Stomach (tissue), 9 donors: ENCODE results near the gene HADHB. TPM values are rescaled to one million over a fixed set of nuclear protein-coding genes. Genes with fewer than 3 reads are reported as not detected.
"Not testable (repeated sequence)": the region's sequence is repeated elsewhere in the genome, so short reads cannot be mapped to it uniquely, and the experiment has no call there.

Experiments
- DNase-seq, 2 donors: peaks; one replicate each; pipeline versions ENCODE4 v3.0.0 to v3.0.0-alpha.2; 2013 to 2019
- H3K27ac ChIP-seq, 5 donors: fragments of 200-600 bp in 4 of 5; sonication (generic) in 4 of 5; one replicate each; pipeline ENCODE4 v1.5.1; 2013 to 2019; ENCODE audit warnings: mild to moderate bottlenecking in 1 of 5, moderate library complexity in 1 of 5
- H3K27me3 ChIP-seq, 3 donors: fragments of 200-600 bp; sonication (generic); one replicate each; pipeline ENCODE4 v1.5.1; 2017 to 2019; ENCODE audit warnings: mixed run types in 1 of 3
- H3K36me3 ChIP-seq, 4 donors: fragments of 200-600 bp; sonication (generic); 1 replicate in 3 of 4; 2 replicates in 1 of 4; pipeline ENCODE4 v1.5.1; 2016 to 2019
- H3K4me1 ChIP-seq, 4 donors: fragments of 200-600 bp; sonication (generic); one replicate each; pipeline ENCODE4 v1.5.1; 2016 to 2019
- H3K4me3 ChIP-seq, 4 donors: fragments of 200-600 bp; sonication (generic) in 3 of 4; one replicate each; pipeline ENCODE4 v1.5.1; 2016 to 2019; ENCODE audit warnings: mild to moderate bottlenecking in 1 of 4
- H3K9me3 ChIP-seq, 4 donors: fragments of 200-600 bp; sonication (generic); one replicate each; pipeline ENCODE4 v1.5.1; 2016 to 2019
- EP300 ChIP-seq: sonication (generic); formaldehyde crosslinking; IDR thresholded peaks from one replicate; pipeline ENCODE4 v1.6.1; 2017; ENCODE audit warnings: antibody characterized with exemption
- POLR2A ChIP-seq, 4 donors: fragments of 450-650 bp; IDR thresholded peaks; one replicate each; pipeline ENCODE4 v1.6.1; 2016; ENCODE audit warnings: antibody characterized with exemption in 4 of 4, control low read depth in 2 of 4, mild to moderate bottlenecking in 1 of 4, moderate library complexity in 1 of 4
- POLR2AphosphoS5 ChIP-seq, 3 donors: sonication (generic); formaldehyde crosslinking; IDR thresholded peaks; one replicate each; pipeline ENCODE4 v1.6.1; 2016; ENCODE audit warnings: antibody characterized with exemption in 3 of 3
- WGBS, 5 donors: extraction: QIAGEN DNeasy Blood & Tissue Kit in 3 of 5; methylation state at CpG; one replicate each; pipeline versions ENCODE4 v1.1.5 to v1.1.7; 2013 to 2018; 5-methylcytosine and 5-hydroxymethylcytosine counted together
- intact Hi-C: fragments of 100-400 bp; cut with DNase I; formaldehyde crosslinking; loops from one replicate; pipeline ENCODE4 v1.15.1; 2023; ENCODE audit warnings: low total_unique reads
- polyA plus RNA-seq, 3 donors: library from polyadenylated mRNA; stranded (reverse); fragments of 200-250 nt; gene quantifications; one replicate each; pipeline ENCODE4 v1.2.3, GENCODE V29; 2013
- total RNA-seq, 5 donors: library from RNA; depleted of rRNA; stranded (reverse); fragments of >200 nt; gene quantifications; one replicate each; pipeline versions ENCODE4 v1.1.0 to v1.2.3, GENCODE V29; 2014 to 2016
- TF ChIP-seq, protein P1 (sequence below), 7 experiments: fragments of 450-650 bp in 4 of 7; fragments of 200-600 bp in 3 of 7; sonication (generic) in 3 of 7; IDR thresholded peaks; one replicate each; pipeline ENCODE4 v1.5.1; 2016 to 2019; ENCODE audit warnings: antibody characterized with exemption in 7 of 7, control low read depth in 2 of 7, mild to moderate bottlenecking in 1 of 7
- donor health status: healthy with polysubstance abuse.
- donor health status: Bipolar disorder and iron deficiency.
- donor health status: healthy.

HADHB gene
- total and polyA plus RNA-seq, 8 donors, result 70.4 to 178 (median 91.4) TPM

DNA sequence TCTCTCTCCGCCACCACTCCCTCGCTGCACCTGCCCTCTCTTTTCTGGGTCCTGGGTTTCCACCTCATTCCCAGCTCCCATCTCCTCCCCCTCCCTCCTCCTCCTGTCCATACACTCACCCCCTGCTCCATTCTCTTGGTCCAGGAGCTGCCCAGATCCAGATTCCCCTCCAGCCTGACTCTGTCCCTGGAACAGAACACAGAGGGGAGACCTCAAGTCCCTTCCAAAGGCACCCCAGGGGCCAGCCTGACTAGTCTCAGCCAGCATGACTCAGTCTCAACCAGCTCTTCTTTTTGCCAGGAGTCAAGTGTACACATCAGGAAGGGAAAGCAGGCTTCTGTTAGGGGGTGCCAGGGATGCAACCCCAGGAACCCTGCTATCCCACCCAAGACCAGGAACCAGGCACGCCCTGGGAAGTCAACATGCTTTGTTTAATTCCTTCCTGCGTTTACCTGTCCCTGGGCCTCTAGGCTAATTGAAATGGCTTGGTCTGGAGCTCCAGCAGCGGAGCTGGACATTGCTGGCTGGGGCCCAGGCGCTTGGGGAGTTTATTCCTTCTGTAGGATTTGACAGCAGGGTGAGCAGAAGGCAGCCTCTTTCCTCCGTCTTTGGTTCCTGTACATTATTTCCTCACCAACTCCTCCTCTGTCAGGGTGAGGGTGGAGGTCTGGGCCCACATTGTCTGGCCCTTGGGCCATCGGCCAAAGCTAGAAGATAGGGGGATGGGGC is 72.8 kb downstream of the HADHB start:
- Histone ChIP-seq H3K4me1 (no peaks in the 10 kb centered on the region), H3K9me3 (no peaks in the 10 kb centered on the region), H3K27me3 (no peaks in the 10 kb centered on the region), H3K36me3 (no peaks in the 10 kb centered on the region), H3K27ac (no peak overlapping the region), H3K4me3 (no peak overlapping the region)
- no peak for TF ChIP-seq EP300
- TF ChIP-seq POLR2A (IDR thresholded peaks at IDR 0.05), result no peak
- TF ChIP-seq, protein P1, sequence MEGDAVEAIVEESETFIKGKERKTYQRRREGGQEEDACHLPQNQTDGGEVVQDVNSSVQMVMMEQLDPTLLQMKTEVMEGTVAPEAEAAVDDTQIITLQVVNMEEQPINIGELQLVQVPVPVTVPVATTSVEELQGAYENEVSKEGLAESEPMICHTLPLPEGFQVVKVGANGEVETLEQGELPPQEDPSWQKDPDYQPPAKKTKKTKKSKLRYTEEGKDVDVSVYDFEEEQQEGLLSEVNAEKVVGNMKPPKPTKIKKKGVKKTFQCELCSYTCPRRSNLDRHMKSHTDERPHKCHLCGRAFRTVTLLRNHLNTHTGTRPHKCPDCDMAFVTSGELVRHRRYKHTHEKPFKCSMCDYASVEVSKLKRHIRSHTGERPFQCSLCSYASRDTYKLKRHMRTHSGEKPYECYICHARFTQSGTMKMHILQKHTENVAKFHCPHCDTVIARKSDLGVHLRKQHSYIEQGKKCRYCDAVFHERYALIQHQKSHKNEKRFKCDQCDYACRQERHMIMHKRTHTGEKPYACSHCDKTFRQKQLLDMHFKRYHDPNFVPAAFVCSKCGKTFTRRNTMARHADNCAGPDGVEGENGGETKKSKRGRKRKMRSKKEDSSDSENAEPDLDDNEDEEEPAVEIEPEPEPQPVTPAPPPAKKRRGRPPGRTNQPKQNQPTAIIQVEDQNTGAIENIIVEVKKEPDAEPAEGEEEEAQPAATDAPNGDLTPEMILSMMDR (IDR thresholded peaks at IDR 0.05), result no peak
- no peak for TF ChIP-seq POLR2AphosphoS5 (IDR thresholded peaks at IDR 0.05)
- peak in 1 of 2 donors; percentile 55 for DNase-seq
- intact Hi-C loops, result no loop called here
- 56 to 74% (median 61%) methylated on average over 8 of the region's 8 CpGs for WGBS, 5 donors

DNA sequence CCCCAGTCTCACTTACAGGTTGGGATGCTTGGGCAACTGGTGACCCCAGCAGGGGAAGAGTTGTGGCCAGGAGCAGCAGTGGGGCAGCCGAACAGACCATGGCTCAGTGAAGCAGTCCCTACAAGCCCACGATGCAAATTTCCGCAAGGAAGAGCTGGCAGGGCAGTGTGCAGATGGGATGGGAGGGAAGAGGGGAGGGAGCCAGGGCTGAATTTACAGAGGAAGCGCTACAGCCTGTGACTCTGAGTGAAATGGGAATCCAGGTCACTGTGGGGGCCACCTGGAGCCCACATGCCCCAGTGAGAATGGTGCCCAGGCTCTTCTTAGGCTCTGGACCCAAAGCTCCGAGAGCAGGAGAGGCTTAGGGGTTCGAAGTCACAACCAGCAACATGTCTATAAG is 74.2 kb downstream of the HADHB start:
- DNase-seq, result no peak
- intact Hi-C loops, result no loop called here
- TF ChIP-seq, protein P1 (IDR thresholded peaks at IDR 0.05), result no peak
- TF ChIP-seq EP300 (no peak), POLR2A (IDR thresholded peaks at IDR 0.05) (no peak), POLR2AphosphoS5 (IDR thresholded peaks at IDR 0.05) (no peak)
- WGBS, 5 donors, result 58 to 72% (median 69%) methylated on average over 6 of the region's 6 CpGs
- Histone ChIP-seq H3K36me3 (no peaks in the 10 kb centered on the region), H3K4me3 (no peak overlapping the region), H3K9me3 (no peaks in the 10 kb centered on the region), H3K27ac (no peak overlapping the region), H3K4me1 (no peaks in the 10 kb centered on the region), H3K27me3 (no peaks in the 10 kb centered on the region)

DNA sequence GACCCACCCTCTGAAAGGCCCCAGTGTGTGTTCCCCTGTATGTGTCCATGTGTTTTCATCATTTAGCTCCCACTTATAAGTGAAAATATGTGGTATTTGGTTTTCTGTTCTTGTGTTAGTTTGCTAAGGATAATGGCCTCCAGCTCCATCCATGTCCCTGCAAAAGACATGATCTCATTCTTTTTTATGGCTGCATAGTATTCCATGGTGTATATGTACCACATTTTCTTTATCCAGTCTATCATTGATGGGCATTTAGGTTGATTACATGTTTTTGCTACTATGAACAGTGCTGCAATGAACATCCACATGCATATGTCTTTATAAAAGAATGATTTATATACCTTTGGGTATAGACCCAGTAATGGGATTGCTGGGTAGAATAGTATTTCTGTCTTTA is 79.7 kb downstream of the HADHB start:
- H3K36me3 ChIP-seq, H3K9me3 ChIP-seq, H3K4me1 ChIP-seq, DNase-seq, H3K27me3 ChIP-seq, H3K4me3 ChIP-seq, H3K27ac ChIP-seq: not testable (repeated sequence)
- intact Hi-C loops, result loop anchor here (10.0 kb wide), 1 partner anchor 80 kb away; the partner anchor contains the start of genes HADHA and HADHB

DNA sequence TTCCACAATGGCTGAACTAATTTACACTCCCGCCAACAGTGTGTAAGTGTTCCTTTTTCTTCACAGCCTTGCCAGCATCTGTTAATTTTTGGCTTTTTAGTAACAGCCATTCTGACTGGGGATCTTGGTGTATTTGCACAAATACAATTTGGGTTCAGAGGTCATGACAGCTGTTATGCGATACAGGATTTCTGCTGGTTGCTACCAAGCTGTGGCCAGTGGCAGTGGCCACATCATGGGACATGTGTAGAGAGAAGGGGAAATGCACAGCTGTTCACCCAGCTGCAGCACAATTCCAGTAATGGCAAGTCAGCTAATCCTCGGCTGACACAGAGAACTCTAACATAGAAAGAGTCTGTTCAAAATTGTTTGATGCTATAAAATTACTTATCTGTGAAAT is 80.2 kb downstream of the HADHB start:
- DNase-seq, result no peak
- H3K27ac ChIP-seq, result no peak overlapping the region
- H3K9me3 ChIP-seq, result no peaks in the 10 kb centered on the region
- no peaks in the 10 kb centered on the region for H3K36me3 ChIP-seq
- TF ChIP-seq POLR2A (IDR thresholded peaks at IDR 0.05) (no peak), EP300 (no peak), POLR2AphosphoS5 (IDR thresholded peaks at IDR 0.05) (no peak)
- TF ChIP-seq, protein P1 (IDR thresholded peaks at IDR 0.05), result no peak
- no peaks in the 10 kb centered on the region for H3K27me3 ChIP-seq
- H3K4me3 ChIP-seq, result no peak overlapping the region
- WGBS, 5 donors, result 47 to 72% (median 64%) methylated on average over 3 of the region's 3 CpGs
- H3K4me1 ChIP-seq, result peaks cover 0 to 3% (median 0%) of the 10 kb centered on the region in 4 donors
- intact Hi-C loops, result loop anchor here (10.0 kb wide), 1 partner anchor 80 kb away; the partner anchor contains the start of genes HADHA and HADHB

DNA sequence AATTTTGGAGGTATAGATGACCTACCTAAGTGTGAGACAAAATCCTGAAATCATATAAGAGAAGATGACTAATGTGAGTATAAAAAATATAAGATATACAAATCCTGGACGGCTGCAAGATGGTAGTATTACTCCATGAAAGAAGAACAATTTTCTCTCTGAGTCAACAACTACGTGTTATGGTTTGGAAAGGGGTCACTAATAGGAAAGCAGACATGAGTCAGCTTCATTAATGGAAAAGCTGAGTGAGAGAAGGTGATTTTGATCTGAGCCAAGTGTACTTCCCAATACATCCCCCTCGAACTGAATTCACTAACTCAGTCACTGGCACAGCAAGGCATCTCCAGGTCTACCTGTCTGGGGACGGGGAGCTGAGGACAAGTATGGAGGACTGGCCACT is 81.1 kb downstream of the HADHB start:
- no peak overlapping the region for H3K4me3 ChIP-seq
- H3K27me3 ChIP-seq, result no peaks in the 10 kb centered on the region
- TF ChIP-seq, protein P1 (IDR thresholded peaks at IDR 0.05), result no peak
- TF ChIP-seq EP300 (no peak), POLR2A (IDR thresholded peaks at IDR 0.05) (no peak)
- WGBS, 5 donors, result 58 to 77% (median 66%) methylated on average over 4 of the region's 4 CpGs
- peaks cover 0 to 8% (median 0%) of the 10 kb centered on the region in 4 donors for H3K4me1 ChIP-seq
- no peaks in the 10 kb centered on the region for H3K36me3 ChIP-seq
- no peak overlapping the region for H3K27ac ChIP-seq
- DNase-seq, result no peak
- intact Hi-C loops, result loop anchor here (10.0 kb wide), 1 partner anchor 81 kb away; the partner anchor contains the start of genes HADHA and HADHB
- no peaks in the 10 kb centered on the region for H3K9me3 ChIP-seq
